Renal cortical epithelial cell (primary cell): Measurements from ENCODE around the gene PRIMPOL. TPM values are rescaled to one million over a fixed set of nuclear protein-coding genes. Genes with fewer than 3 reads are reported as not detected.

ENCODE experiments used
- DNase-seq: peaks from one replicate; pipeline ENCODE4 v3.0.0-alpha.2; 2011; ENCODE audit warnings: low read depth
- total RNA-seq: library from RNA; depleted of rRNA; stranded (reverse); fragments of >200 nt; gene quantifications from 2 replicates; pipeline ENCODE4 v1.2.3, GENCODE V29; 2014

Gene PRIMPOL
- total RNA-seq, 1 donor from 2014 or later, result 13.0 TPM

DNA sequence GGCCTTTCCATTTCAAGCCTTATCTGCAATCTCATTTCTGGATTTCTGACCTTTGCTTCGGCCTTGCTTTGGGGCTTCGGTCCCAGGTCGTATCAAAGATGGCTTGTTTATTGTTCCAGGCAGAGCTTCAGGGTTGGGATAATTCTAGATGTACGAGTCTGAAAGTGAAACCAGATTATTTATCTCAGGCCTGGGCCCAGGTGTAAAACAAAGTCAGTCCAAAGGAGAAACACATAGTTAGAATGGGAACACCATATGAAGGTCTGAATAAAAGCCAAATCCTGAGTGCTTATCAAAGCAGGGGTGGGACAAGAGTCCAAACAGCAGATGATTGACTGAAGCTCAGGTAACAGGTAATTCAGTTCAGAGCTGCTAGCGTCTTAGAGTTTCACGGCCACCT is 17.1 kb downstream of the PRIMPOL start:
- no peak for DNase-seq

DNA sequence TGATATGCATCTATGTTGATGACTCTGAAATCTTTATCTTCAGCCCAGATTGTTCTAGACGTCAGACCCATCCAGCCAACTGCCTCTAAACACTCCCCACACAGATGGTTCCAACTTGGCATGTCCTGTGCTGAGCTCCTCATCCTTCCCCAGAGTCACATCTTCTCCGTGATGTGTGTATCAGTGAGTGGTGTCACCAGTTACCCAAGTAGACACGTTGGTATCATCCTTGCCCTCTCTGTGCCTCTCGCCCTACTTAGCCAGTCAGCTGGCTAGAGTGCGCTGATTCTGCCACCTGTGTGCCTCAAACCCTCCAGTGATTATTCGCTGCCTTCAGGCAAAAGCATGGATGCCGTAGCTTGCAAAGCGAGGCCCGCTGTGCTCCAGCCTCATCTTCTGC is 18.6 kb downstream of the PRIMPOL start:
- DNase-seq, result no peak

DNA sequence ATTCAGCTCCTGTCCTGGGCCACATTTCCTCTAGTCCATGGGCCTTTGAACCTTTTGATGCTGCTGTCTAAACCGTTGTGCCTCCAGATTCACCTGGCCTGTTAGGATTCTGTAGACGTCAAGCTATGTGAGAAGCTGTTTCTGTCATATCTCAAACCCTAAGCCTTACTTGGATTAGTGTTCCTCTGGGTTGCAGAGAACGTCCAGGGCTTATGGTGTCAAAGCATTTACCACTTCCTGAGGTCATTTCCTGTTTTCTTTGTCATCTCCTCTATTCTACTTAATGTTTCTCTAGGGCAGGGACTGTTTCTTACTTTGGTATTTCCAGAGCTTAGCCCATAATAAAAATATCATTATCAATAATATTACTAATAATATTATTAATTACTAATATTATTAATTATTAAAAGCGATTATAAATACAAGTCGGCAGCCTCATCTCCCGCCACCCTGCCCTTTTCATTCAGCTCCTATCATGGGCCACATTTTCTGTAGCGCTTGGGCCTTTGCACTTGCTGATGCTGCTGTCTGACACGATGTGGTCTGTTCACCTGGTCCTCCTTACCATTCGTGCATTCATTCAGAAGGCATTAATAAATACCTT is 19.1 kb downstream of the PRIMPOL start:
- DNase-seq, result no peak

DNA sequence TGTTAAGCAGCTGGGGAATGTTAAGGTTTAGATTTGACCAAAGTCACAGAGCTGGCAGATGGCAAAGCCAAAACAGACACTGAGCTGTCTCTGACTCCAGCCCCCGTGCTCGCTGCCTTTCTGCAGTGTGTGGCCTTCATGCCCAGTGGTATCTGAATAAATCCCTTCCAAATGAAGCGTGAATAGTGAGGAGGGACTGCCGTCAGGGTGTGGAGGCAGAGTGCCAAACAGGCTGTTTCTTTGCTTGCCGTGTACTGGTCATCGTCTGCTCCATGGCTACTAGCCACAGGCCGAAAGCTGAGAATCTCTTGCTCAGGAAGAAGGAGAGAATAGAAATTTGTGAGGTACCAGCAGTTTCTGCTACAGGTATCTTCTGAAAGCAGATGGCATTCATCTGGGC is 19.7 kb downstream of the PRIMPOL start:
- no peak for DNase-seq

DNA sequence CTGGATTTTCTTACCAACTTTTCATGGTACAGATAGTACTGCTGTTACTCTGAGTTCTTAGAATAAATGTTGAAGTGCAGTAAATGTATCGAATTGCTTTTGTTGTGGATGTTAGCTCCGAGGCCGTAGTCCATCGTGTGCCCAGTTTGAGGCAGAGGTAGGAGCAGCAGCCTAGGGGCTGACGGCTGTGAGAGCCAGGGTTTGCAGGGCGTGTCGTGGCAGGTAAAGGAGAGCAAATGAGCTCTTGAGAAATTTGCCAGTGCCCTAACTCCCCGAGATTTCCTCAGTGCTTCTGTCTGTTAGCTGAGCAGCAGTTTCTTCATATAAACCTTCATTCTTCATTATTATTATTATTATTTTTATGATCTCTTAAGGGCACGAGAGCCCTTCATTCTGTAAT is 21.6 kb downstream of the PRIMPOL start:
- no peak for DNase-seq

DNA sequence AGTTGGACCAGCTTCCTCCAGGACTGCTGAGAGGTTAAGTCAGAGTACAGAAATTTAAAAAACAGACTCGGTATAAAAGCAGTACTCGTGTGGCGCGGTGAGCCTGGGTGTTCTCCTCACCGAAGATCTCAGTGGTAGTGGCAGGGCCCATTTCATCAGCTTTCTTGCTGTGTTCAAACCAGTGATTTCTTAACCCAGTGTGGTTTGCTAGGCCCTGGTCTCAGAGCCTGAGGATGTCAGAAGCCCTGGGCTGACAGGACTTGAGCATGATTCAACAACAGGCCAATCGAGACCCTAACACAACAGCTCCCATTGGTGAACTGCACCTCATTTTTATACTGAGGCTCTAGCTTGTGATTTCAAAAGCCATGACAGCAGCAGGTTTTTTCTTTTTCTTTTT is 23.2 kb downstream of the PRIMPOL start:
- no peak for DNase-seq

DNA sequence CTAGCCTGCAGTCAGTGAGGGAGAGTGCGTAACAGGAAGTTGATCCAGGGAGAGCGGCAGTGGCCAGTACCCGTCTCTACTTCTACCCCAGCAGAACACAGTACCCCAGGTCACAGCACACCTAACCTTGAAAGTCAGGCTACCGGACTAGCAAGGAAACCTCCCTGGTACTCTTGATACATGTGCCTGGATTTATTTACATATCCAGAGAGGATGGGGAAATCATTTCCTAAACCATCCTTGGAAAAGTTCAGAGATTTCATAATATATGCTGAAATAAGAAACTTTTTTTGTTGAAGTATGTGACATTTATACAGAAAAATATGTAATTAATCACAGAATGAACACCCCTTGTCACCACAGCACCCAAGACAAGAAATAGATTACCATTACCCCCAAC is 24.5 kb downstream of the PRIMPOL start:
- DNase-seq, result no peak

DNA sequence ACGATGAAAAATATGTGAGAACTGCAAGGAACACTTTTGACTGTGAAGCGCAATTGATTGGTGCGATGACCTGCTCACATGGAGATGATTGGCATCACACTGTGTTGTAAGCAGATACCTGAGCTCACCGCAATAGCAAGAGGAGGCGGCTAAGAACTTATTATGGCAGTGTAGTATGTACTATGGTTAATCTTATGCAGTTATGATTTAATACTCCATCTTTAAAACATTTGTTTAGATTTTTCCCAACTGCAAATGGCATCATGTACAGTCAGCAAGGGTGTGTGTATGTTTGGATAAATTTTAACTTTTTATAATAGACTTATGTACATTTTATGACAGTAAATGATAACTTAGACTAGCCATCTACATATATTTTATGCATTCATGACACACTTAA is 25.5 kb downstream of the PRIMPOL start:
- DNase-seq, result no peak

DNA sequence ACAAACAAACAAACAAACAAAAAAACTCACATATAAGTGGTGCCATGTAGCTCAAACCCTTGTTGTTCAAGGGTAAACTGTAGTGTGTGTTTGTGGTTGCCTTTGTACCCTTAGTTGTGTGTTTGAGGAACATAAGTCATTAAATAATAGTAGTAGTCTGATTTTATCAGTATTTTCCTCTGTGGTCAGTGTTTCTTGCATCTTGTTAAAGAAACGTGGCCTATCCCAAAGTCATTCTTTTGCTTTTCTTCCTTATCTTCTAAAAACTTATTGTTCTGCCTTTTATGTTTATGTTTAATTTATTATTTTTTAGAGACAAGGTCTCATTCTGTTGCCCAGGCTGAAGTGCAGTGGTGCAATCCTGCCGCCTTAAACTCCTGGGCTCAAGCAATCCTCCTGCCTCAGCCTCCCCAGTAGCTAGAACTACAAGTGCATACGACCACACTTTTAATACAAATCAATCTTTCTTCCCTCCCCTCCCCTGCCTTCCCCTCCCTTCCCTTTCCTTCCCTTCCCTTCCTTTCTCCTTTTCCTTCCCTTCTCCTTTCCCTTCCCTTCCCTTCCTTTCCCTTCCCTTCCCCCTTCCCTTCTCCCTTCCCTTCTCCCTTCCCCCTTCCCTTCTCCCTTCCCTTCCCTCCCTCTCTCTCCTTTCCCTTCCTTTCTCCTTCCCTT is 26.4 kb downstream of the PRIMPOL start:
- DNase-seq, result no peak

DNA sequence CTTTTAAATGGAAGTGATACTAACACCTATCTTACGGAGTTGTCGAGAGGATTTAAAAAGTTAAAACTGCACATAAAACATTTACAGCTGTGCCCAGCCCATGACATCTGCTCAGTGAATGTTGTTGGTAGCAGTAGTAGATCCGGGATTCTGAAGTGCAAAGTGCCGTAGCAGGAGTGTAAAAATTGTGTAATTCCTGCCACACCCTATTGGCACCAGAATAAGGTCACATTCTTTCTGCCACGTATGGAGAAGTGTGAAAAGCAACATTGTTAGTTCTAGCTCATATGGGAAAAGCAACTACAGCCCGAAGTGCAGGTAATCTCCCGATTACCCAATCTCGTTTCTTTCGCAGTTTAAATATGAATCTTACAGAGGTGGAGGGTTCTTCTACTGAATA is 31.2 kb downstream of the PRIMPOL start:
- DNase-seq, result no peak

DNA sequence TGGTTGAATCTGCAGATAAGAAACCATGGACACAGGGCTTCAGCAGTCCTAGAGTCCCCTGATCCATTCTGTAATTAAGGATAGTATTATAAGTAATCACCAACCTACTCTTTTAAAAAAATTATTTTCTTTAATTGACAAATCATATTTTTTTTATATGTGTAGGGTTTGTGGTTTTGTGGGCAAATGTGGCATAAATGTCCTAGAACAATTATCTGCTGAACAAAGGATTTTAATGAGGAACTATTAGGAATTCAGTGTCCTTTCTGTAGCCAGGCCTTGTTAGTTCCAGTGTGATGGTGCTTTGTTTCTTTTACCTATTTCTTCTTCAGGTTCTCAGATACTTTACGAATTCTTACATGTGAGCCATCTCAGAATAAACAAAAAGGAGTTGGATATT is 32.4 kb downstream of the PRIMPOL start:
- DNase-seq, result no peak

DNA sequence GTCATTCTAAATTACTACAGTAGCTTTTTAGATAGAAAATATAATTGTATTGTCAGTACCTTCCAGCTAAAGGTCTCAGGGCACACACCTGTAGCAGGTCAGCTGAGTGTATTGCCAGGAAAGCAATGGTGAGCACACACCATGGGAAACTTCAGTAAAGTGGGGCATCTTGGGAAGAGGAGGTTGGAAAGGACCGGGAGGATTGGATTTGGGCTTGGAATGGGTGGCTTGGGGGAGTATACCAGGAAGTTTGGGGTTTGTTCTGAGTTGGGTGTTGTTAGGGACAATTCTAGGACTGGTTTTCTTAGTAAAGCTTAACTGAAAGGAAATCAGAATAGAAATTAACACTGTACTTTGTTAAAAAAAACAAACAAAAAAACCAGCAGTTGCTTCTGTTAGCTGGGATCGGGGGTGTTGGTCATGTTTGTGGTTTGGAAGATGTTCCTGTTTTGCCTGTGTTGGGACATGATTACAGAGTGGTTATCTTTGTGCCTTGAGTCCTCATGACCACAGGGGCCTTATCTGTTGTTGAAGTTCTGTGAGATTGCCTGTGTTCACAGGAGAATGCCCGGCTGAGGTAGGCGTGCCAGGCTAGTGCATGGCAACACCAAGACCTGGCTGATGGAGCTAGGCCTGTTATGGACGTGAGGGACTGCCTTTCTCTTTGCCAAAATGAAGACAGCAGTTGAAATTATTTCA is 35.1 kb downstream of the PRIMPOL start:
- DNase-seq, result no peak

DNA sequence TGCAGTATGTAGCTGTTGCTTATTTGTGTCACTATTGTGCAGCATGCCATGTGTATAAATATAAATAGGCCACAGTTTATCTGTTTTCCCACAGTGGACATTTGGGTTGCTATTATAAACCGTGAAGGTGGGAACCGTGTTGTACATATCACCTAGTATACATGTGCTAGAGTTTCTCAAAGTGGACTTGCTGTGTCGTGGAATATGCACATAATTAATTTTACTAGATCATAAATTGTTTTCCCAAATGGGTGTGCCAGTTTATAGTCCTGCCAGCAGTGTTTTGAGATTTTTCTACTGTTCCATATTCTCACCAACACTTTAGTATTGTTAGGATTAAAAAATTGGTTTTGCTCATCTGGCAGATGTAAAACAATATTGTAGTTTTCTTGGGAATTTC is 38.5 kb downstream of the PRIMPOL start:
- DNase-seq, result no peak

DNA sequence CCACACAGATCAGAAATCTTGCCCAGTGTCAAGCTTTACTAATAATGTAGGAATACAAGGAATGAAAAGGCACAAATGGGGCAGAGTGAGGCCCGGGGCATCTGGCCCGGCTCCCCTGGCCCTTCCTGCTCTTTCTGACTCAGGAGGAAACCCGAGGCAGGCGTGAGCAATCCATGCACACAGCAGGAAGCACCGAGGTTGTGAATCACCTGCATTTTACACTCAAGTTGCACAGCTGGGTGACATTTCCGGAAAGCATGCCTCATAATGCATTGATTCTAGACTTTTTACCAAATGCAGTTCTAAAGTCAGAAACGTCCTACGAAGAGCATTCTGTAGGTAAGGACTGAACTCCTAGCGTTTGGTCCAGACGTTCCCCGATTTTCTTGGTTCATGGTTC is 38.9 kb downstream of the PRIMPOL start:
- peak; percentile 88 for DNase-seq

DNA sequence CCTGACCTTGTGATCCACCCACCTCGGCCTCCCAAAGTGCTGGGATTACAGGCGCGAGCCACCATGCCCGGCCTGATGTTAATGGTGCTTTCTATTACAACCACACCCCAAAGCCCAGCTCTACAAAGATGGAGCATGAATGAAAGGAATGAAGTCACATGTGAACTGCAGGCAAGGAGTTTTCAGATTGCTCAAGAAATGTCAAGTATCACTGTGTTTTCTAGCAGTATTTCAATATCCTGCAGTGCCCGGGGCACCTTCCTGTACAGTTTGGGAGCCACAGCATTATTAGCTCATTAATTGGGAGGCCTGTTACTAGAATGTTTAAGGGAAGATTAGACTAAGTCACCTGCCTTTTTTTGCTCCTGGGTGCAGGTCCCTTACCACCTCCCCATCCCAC is 40.1 kb downstream of the PRIMPOL start:
- peak; percentile 33 for DNase-seq

DNA sequence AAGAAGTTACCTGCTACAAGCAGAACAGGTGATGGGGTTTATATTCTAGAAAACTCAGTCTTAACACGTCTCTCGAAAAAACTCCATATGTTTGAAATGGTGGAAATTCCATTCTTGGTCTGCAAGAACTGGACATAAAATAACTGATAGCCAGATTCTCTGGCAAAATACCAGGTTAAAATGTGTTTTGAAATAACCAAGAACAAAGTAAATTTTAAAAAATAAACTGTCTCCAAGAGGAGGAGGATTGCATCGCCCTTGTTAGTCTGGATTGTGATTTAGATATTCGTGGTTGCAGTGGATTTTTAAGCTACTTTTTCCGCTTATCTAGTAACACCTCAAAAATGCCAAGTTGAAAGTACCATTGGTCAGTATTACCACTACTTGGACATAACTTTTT is 43.5 kb downstream of the PRIMPOL start:
- DNase-seq, result no peak

DNA sequence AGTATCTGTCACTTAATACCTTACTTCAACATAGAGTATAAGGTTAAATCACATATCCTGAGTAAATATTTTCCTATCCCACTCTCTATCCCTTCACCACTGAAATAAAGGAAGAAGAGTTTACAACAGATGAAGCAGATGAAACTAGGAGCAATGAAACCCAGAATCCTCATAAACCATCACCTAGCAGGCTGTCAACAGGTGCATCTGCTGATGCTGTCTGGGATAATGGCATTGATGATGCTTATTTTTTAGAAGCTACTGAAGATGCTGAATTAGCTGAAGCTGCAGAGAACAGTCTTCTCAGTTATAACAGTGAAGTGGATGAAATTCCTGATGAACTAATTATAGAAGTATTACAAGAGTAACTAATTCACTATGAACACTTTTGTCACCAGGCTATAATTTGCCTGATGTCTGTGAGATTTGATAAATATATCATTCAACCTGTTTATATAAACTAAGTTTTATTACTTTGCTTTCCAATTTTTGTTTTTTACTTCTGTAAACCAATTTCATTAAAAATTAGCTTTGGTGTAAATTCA is 44.9 kb downstream of the PRIMPOL start:
- DNase-seq, result no peak

DNA sequence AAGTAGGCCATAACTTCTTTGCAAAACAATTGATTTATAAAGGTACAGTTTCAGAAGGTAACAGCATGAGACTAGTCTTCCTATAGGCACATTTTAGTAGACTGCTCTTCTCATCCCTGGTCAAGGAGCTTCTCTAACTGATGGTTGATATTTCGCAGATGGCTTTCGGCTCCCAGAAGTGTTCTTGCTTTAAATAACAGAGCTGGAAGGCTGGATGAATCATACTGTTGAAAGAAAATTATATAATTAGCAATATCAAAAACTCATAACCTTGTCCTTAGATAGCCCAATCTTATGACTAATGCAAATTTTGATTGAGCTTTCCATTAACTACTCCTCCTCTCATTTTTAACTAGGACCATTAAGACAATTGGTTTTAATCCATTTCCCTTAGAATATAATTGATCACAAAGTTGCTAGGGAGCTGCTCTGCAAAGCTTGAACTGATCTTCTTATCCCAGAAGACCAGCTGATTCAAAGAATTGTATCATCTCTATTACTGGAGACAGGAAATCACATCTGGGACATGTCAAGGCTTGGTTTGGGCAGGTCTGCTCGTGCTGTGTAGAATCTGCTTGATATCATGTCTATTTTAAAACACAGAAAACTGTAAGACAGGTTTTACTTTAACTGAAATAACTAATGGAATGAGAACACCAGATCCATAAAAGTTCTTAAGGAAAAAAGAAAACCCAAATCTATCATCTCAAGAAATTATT is 45.8 kb downstream of the PRIMPOL start:
- DNase-seq, result no peak

DNA sequence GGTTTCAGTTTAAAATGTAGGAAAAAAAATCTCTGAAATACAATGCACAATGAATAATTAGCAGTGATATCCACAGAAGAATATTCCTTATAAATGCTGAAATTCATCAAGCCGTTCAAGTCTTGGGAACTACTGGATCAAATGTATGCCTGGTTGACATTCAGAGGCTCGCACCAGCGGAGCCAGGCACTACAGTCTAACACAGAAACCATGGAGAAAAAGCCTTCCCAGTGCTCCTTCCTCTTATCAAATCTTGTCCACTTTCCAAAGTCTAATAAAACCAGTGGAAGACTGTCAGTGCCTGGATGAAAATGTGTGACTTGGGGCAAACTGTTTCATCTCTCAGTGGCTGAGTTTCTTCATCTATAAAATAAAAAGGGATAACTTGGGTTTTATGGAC is 48.4 kb downstream of the PRIMPOL start:
- DNase-seq, result no peak

DNA sequence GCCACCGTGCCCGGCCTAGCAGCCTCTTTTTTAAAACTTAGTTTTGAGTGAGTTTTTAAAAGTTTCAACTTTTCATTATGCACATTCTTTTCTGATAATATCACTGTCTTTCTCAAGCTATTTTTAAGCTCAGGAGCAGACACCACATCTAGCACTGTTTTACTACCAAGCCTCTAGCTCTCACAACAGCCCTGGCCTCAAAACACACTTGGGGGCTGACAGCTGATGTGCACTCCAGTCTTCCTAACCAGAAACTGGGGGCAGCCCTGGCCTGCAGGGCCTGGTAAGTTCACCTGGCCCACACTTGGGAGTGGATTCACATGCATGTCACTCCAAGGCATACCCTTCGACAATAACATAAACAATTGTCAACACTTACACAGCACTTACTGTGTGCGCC is 50.4 kb downstream of the PRIMPOL start:
- DNase-seq, result no peak

DNA sequence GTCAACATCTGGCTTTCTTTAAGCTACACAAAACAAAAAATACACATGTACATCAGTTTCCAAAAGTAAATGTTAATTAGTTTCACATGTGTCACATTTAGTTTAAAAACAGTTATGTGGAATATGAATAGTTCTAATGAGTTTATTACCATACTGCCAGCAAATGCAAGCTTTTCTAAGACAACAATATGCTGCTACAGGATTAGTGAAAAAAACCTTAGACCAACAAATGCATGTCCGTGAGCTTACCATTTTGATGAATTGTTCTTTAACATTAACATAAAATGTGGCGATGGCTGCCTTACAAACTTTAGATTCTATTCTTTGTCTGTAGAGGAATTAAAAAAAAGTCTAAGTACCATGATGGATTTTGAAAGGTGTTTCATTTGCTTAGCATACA is 52.6 kb downstream of the PRIMPOL start:
- DNase-seq, result no peak

DNA sequence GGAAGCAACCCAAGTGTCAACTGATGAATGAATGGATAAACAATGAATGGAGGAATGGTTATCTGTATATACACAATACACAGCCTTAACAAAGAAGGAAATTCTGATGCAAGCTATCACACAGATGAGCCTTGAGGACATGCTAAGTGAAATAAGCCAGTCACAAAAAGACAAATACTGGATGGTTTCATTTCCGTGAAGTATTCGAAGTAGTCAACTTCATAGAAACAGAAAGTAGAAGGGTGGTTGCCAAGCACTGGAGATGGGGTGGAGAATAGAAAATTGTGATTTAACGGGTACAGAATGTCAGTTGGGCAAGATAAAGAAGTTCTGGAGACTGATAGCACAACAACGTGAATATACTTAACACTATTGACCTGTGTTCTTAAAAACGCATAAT is 56.2 kb downstream of the PRIMPOL start:
- no peak for DNase-seq

DNA sequence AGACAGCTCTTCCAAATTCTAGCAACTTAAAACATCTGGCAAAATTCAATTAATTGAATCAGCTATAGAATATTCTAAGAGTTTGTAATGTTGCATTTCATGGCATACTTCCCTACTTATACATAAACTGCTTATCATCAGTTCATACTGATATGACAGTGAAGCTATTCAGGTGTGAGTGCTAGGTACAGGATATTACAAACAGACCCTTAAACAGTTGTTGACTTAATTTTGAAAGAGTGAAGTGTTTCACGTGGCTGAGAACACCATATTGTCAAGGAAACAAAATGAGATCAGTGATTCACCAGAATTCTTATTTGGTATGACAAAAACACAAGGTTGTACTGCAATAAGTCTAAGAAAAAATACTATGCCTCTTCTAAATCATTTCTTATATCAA is 56.9 kb downstream of the PRIMPOL start:
- DNase-seq, result no peak
